Mesenteric fat pad (tissue), 1 donor: ENCODE data around the gene RABL6. TPM values are rescaled to one million over a fixed set of nuclear protein-coding genes. Genes with fewer than 3 reads are reported as not detected.
A peak's percentile ranks its signal among the peaks of the same experiment; 100 is the strongest.

Experiments used
- DNase-seq: peaks from one replicate; pipeline ENCODE4 v3.0.0-alpha.2; 2020; ENCODE audit warnings: low spot score
- total RNA-seq: library from RNA; stranded (reverse); fragmentation: NEBNext Ultra II Directional; extraction: Animal tissue kit (Norgen Biotek cat#: 25700); gene quantifications from one replicate; pipeline ENCODE4 v1.2.1, GENCODE V29; 2021
- donor health status: DM: yes; HTN: yes; CAD: no.

Gene RABL6
- total RNA-seq, 1 donor from 2014 or later = 54.9 TPM

- DNase-seq = no peak
Measured at GRCh38 chr9:136844761-136845464, 37.2 kb downstream of the RABL6 start.

- DNase-seq = no peak
Measured at GRCh38 chr9:136845465-136846260, 37.9 kb downstream of the RABL6 start.

GRCh38 chr9:136846376-136847087 is 38.8 kb downstream of the RABL6 start:
- DNase-seq = no peak

- no peak for DNase-seq
Measured at GRCh38 chr9:136847088-136847825, 39.5 kb downstream of the RABL6 start.

GRCh38 chr9:136847826-136848392 is 40.2 kb downstream of the RABL6 start:
- no peak for DNase-seq

GRCh38 chr9:136848393-136849037 is 40.8 kb downstream of the RABL6 start:
- DNase-seq = no peak

- peak; percentile 100 for DNase-seq
Measured at GRCh38 chr9:136849038-136849959, 41.6 kb downstream of the RABL6 start, which contains the start of gene PHPT1. Gene PHPT1 (plus strand): TSS chr9:136849409. CDS start chr9:136849431, 22 bp downstream.

- no peak for DNase-seq
Measured at GRCh38 chr9:136849960-136850865, 42.5 kb downstream of the RABL6 start.

- no peak for DNase-seq
Measured at GRCh38 chr9:136850866-136851775, 43.4 kb downstream of the RABL6 start.

GRCh38 chr9:136851941-136852663 is 44.4 kb downstream of the RABL6 start, which contains the start of gene MAMDC4:
Gene MAMDC4 (plus strand): TSS chr9:136852346. CDS start chr9:136852417, 71 bp downstream.
- DNase-seq = no peak

- no peak for DNase-seq
Measured at GRCh38 chr9:136852664-136853595, 45.2 kb downstream of the RABL6 start.

- no peak for DNase-seq
Measured at GRCh38 chr9:136853596-136854112, 45.9 kb downstream of the RABL6 start.

- DNase-seq = no peak
Measured at GRCh38 chr9:136854113-136854841, 46.5 kb downstream of the RABL6 start.

- no peak for DNase-seq
Measured at GRCh38 chr9:136854842-136855460, 47.2 kb downstream of the RABL6 start.
